ENCODE results near the gene BZW2.

Gene BZW2

DNA sequence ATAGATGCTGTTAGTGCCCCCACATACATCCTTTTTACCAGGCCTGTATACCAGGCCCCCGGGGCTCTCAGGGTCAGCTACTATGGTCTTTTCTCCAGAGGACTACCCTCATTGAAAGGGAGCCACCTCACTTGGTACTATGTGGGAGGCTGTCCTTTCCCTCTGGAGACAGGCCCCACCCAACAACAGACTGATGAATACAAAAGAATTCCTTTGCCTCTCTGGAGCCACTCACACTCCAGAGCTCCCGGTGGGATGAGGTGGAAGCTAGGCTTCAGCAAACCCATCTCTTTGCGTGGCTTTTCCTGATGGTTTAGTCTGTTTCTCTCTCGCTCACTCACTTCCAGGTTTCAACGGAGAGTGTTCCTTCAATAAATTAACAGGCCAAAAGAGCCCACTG is 30.8 kb upstream of the BZW2 start:
- Histone ChIP-seq H3K36me3 (ENCODE audit: insufficient read depth, low read length) (no peaks in the 10 kb centered on the region), H3K4me3 (no peak overlapping the region), H3K27ac (no peak overlapping the region), H3K9me3 (ENCODE audit: low read depth, low read length) (no peaks in the 10 kb centered on the region), H3K9ac (ENCODE audit: insufficient read length) (no peak overlapping the region)
- no peak for TF ChIP-seq FOXP2 (optimal IDR thresholded peaks at IDR 0.05; ENCODE audit: control extremely low read depth, extremely low read length, insufficient read depth)
- no peak for TF ChIP-seq EZH2 (IDR thresholded peaks at IDR 0.05)
- DNase-seq (ENCODE audit: low read depth, low spot score) = no peak

DNA sequence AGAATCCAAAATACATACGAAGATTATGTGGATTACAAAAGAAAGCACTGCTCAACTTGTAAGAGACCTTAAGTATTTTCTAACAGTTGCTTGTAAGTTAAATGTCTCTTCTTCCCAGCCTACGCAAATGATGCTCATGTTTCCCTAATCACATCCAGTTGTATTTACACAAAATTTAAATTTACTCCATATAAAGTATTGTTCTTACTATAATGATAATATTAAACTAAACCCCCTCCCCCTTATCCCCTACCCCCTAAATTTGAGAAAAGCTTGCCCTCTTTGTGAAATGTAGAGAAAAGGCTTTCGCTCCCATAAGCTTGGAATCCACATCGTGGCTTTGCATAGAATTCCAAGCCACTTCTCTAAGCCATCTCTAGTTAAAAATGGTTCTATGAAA is 29.9 kb upstream of the BZW2 start:
- no peak for DNase-seq (ENCODE audit: low read depth, low spot score)
- H3K9me3 ChIP-seq (ENCODE audit: low read depth, low read length) = no peaks in the 10 kb centered on the region
- no peak overlapping the region for H3K9ac ChIP-seq (ENCODE audit: insufficient read length)
- H3K27ac ChIP-seq = no peak overlapping the region
- no peak for TF ChIP-seq EZH2 (IDR thresholded peaks at IDR 0.05)
- no peaks in the 10 kb centered on the region for H3K36me3 ChIP-seq (ENCODE audit: insufficient read depth, low read length)
- no peak overlapping the region for H3K4me3 ChIP-seq

DNA sequence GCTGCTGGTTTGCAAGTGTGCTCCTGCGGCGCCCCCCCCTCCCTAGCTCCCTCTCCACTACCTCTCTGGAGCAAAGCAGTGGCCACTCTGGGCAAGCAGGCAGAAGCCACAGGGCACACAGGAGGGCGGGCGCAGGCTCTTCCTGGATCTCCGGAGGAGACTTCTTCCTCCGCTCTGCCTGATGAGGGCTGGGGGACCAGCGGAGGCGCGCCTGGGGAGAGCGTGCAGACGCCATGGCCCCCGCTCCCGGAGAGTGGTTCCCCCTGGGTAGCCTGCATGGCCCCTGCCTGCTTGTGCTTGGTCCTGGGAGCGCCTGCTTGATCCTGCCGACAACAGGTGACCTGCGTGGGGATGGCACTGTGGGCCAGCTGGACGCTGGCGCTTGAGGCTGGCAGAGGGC is 29.4 kb upstream of the BZW2 start:
- Histone ChIP-seq H3K4me3 (no peak overlapping the region), H3K9ac (ENCODE audit: insufficient read length) (no peak overlapping the region), H3K36me3 (ENCODE audit: insufficient read depth, low read length) (no peaks in the 10 kb centered on the region), H3K27ac (no peak overlapping the region), H3K9me3 (ENCODE audit: low read depth, low read length) (no peaks in the 10 kb centered on the region)
- no peak for TF ChIP-seq EZH2 (IDR thresholded peaks at IDR 0.05)
- no peak for TF ChIP-seq POLR2AphosphoS5 (IDR thresholded peaks at IDR 0.05; ENCODE audit: borderline replicate concordance, low read depth, low read length)
- TF ChIP-seq FOXP2 (optimal IDR thresholded peaks at IDR 0.05; ENCODE audit: control extremely low read depth, extremely low read length, insufficient read depth) = no peak
- DNase-seq (ENCODE audit: low read depth, low spot score) = no peak

- Histone ChIP-seq H3K36me3 (ENCODE audit: insufficient read depth, low read length) (no peaks in the 10 kb centered on the region), H3K9ac (ENCODE audit: insufficient read length) (no peak overlapping the region), H3K4me3 (no peak overlapping the region), H3K27ac (no peak overlapping the region), H3K9me3 (ENCODE audit: low read depth, low read length) (no peaks in the 10 kb centered on the region)
- DNase-seq (ENCODE audit: low read depth, low spot score) = no peak
- TF ChIP-seq EZH2 (IDR thresholded peaks at IDR 0.05) (no peak), POLR2AphosphoS5 (IDR thresholded peaks at IDR 0.05; ENCODE audit: borderline replicate concordance, low read depth, low read length) (no peak), FOXP2 (optimal IDR thresholded peaks at IDR 0.05; ENCODE audit: control extremely low read depth, extremely low read length, insufficient read depth) (no peak)
Measured at GRCh38 chr7:16619979-16620408, 26.0 kb upstream of the BZW2 start.

GRCh38 chr7:16626388-16626787 is 19.6 kb upstream of the BZW2 start:
- no peaks in the 10 kb centered on the region for H3K36me3 ChIP-seq (ENCODE audit: insufficient read depth, low read length)
- no peaks in the 10 kb centered on the region for H3K9me3 ChIP-seq (ENCODE audit: low read depth, low read length)
- TF ChIP-seq FOXP2 (optimal IDR thresholded peaks at IDR 0.05; ENCODE audit: control extremely low read depth, extremely low read length, insufficient read depth) = no peak
- no peak for TF ChIP-seq EZH2 (IDR thresholded peaks at IDR 0.05)
- no peak for TF ChIP-seq POLR2AphosphoS5 (IDR thresholded peaks at IDR 0.05; ENCODE audit: borderline replicate concordance, low read depth, low read length)
- DNase-seq (ENCODE audit: low read depth, low spot score) = no peak
- no peak overlapping the region for H3K9ac ChIP-seq (ENCODE audit: insufficient read length)
- no peak overlapping the region for H3K4me3 ChIP-seq
- no peak overlapping the region for H3K27ac ChIP-seq

DNA sequence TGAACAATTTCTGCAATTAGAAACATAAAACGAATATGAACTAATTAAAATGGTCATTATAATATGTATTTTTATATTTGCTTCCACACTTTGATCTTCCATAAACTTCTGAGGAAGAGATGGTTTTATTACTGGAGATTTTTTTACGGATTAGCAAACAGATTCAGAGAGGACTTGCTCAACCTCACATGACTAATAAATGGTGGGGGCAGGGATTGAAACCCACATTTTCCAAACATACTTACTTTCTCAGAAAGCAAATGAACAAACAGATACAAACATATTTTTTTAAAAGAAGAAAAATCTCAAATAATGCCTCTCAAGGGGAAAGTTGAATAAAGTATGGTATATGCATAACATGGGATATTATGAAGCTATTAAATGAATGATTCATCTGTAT is 18.7 kb upstream of the BZW2 start:
- Histone ChIP-seq H3K27ac (no peak overlapping the region), H3K9ac (ENCODE audit: insufficient read length) (no peak overlapping the region), H3K4me3 (no peak overlapping the region), H3K36me3 (ENCODE audit: insufficient read depth, low read length) (no peaks in the 10 kb centered on the region), H3K9me3 (ENCODE audit: low read depth, low read length) (no peaks in the 10 kb centered on the region)
- no peak for TF ChIP-seq FOXP2 (optimal IDR thresholded peaks at IDR 0.05; ENCODE audit: control extremely low read depth, extremely low read length, insufficient read depth)
- TF ChIP-seq EZH2 (IDR thresholded peaks at IDR 0.05) = no peak
- TF ChIP-seq POLR2AphosphoS5 (IDR thresholded peaks at IDR 0.05; ENCODE audit: borderline replicate concordance, low read depth, low read length) = no peak
- no peak for DNase-seq (ENCODE audit: low read depth, low spot score)

GRCh38 chr7:16630654-16631053 is 15.3 kb upstream of the BZW2 start:
- no peak for DNase-seq (ENCODE audit: low read depth, low spot score)
- Histone ChIP-seq H3K36me3 (ENCODE audit: insufficient read depth, low read length) (no peaks in the 10 kb centered on the region), H3K4me3 (no peak overlapping the region), H3K9ac (ENCODE audit: insufficient read length) (no peak overlapping the region), H3K9me3 (ENCODE audit: low read depth, low read length) (no peaks in the 10 kb centered on the region), H3K27ac (no peak overlapping the region)
- TF ChIP-seq POLR2AphosphoS5 (IDR thresholded peaks at IDR 0.05; ENCODE audit: borderline replicate concordance, low read depth, low read length) = no peak
- TF ChIP-seq EZH2 (IDR thresholded peaks at IDR 0.05) = no peak
- no peak for TF ChIP-seq FOXP2 (optimal IDR thresholded peaks at IDR 0.05; ENCODE audit: control extremely low read depth, extremely low read length, insufficient read depth)

DNA sequence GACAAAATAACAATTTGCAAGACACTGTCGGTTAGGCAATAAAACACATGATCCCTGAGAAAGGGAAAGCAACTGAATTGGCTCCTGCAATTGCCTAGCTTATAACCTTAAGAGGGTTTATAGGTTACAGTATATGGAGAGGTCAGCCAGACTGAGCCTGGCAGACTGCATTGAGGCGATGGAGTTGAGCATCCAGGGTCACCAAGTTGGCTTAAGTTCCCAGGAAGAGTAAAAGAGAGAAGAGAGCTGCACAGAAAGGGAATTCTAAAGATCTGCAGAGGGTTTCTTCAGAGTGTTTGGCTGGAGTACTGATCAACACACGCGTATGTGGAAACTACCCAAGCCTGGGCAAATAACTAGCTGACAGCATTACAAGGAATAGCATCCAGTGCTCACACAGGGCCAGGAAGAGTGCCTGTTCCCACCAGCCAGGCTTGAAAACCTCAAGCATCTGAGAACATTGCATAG is 11.7 kb upstream of the BZW2 start:
- Histone ChIP-seq H3K4me3 (no peak overlapping the region), H3K9ac (ENCODE audit: insufficient read length) (no peak overlapping the region), H3K27ac (no peak overlapping the region), H3K9me3 (ENCODE audit: low read depth, low read length) (no peaks in the 10 kb centered on the region), H3K36me3 (ENCODE audit: insufficient read depth, low read length) (no peaks in the 10 kb centered on the region)
- DNase-seq (ENCODE audit: low read depth, low spot score) = no peak
- TF ChIP-seq POLR2AphosphoS5 (IDR thresholded peaks at IDR 0.05; ENCODE audit: borderline replicate concordance, low read depth, low read length) (no peak), FOXP2 (optimal IDR thresholded peaks at IDR 0.05; ENCODE audit: control extremely low read depth, extremely low read length, insufficient read depth) (no peak), EZH2 (IDR thresholded peaks at IDR 0.05) (no peak)

DNA sequence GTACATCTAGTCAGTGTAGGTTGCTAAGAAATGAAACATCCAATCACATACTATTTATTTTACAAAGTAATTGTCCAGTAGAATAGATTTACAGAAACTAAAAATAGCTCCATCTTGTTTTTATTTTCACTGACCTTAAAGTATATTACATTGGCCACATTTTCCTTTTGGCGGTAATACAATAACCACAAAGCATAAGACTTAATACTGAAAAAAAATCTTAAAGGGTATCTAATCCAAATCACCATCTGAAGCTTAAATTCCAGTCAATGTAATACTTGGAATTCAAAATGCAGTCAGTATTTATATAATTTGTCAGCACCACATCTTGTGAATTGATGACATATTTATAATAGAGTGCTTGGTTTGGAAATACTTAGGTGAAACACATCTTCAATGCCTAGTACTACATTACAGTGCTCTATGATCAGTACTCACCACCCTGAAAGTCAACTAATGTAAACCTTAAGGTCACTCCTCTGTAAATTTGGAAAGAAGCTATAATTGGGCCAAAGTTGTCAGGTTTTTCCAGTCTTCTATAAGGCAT is 9.4 kb upstream of the BZW2 start:
- H3K36me3 ChIP-seq (ENCODE audit: insufficient read depth, low read length) = no peaks in the 10 kb centered on the region
- H3K4me3 ChIP-seq = no peak overlapping the region
- no peak for DNase-seq (ENCODE audit: low read depth, low spot score)
- TF ChIP-seq FOXP2 (optimal IDR thresholded peaks at IDR 0.05; ENCODE audit: control extremely low read depth, extremely low read length, insufficient read depth) (no peak), EZH2 (IDR thresholded peaks at IDR 0.05) (no peak), POLR2AphosphoS5 (IDR thresholded peaks at IDR 0.05; ENCODE audit: borderline replicate concordance, low read depth, low read length) (no peak)
- H3K9me3 ChIP-seq (ENCODE audit: low read depth, low read length) = no peaks in the 10 kb centered on the region
- no peak overlapping the region for H3K27ac ChIP-seq
- no peak overlapping the region for H3K9ac ChIP-seq (ENCODE audit: insufficient read length)

Measured in SK-N-MC (cell line).